Endothelial cell of hepatic sinusoid (primary cell): Measurements from ENCODE around the gene STK25.

Source experiments
- in situ Hi-C: cut with HindIII; loops from 2 replicates; pipeline ENCODE4 v1.10.0; 2017; ENCODE audit warnings: low sequenced_read_pairs

Gene STK25

GRCh38 chr2:241496904-241497877 lies 11.2 kb downstream of the STK25 start:
- in situ Hi-C loops = loop anchor here (25.0 kb wide), 1 partner anchor 660 kb away; no protein-coding TSS in a partner anchor

GRCh38 chr2:241496003-241496707 lies 12.2 kb downstream of the STK25 start:
- in situ Hi-C loops = loop anchor here (25.0 kb wide), 1 partner anchor 659 kb away; no protein-coding TSS in a partner anchor

- in situ Hi-C loops = loop anchor here (25.0 kb wide), 1 partner anchor 658 kb away; no protein-coding TSS in a partner anchor
These were observed 13.0 kb downstream of the STK25 start for GRCh38 chr2:241495172-241496002.

- in situ Hi-C loops = loop anchor here (25.0 kb wide), 1 partner anchor 657 kb away; no protein-coding TSS in a partner anchor
These were observed 14.0 kb downstream of the STK25 start for GRCh38 chr2:241494311-241494908.

- in situ Hi-C loops = loop anchor here (25.0 kb wide), 1 partner anchor 656 kb away; no protein-coding TSS in a partner anchor
These were observed 15.3 kb downstream of the STK25 start for GRCh38 chr2:241493092-241493491.

- in situ Hi-C loops = loop anchor here (25.0 kb wide), 1 partner anchor 655 kb away; no protein-coding TSS in a partner anchor
These were observed 16.2 kb downstream of the STK25 start for GRCh38 chr2:241492174-241492565.

- in situ Hi-C loops = loop anchor here (25.0 kb wide), 1 partner anchor 654 kb away; no protein-coding TSS in a partner anchor
These were observed 16.7 kb downstream of the STK25 start for GRCh38 chr2:241491549-241492173.

- in situ Hi-C loops = loop anchor here (25.0 kb wide), 1 partner anchor 654 kb away; no protein-coding TSS in a partner anchor
These were observed 17.4 kb downstream of the STK25 start for GRCh38 chr2:241490825-241491506.

GRCh38 chr2:241489733-241490680 lies 18.4 kb downstream of the STK25 start:
- in situ Hi-C loops = loop anchor here (25.0 kb wide), 1 partner anchor 653 kb away; no protein-coding TSS in a partner anchor

GRCh38 chr2:241489088-241489487 lies 19.3 kb downstream of the STK25 start:
- in situ Hi-C loops = loop anchor here (25.0 kb wide), 1 partner anchor 652 kb away; no protein-coding TSS in a partner anchor

GRCh38 chr2:241485172-241485911 lies 23.0 kb downstream of the STK25 start:
- in situ Hi-C loops = loop anchor here (25.0 kb wide), 1 partner anchor 648 kb away; no protein-coding TSS in a partner anchor

GRCh38 chr2:241483305-241483704 lies 25.1 kb downstream of the STK25 start:
- in situ Hi-C loops = loop anchor here (5.0 to 25.0 kb wide), 2 partner anchors 51 to 646 kb away; no protein-coding TSS in a partner anchor

- in situ Hi-C loops = loop anchor here (5.0 to 25.0 kb wide), 2 partner anchors 50 to 645 kb away; no protein-coding TSS in a partner anchor
These were observed 26.0 kb downstream of the STK25 start for GRCh38 chr2:241482126-241482955.

GRCh38 chr2:241481687-241482086 lies 26.7 kb downstream of the STK25 start:
- in situ Hi-C loops = loop anchor here (5.0 to 25.0 kb wide), 2 partner anchors 49 to 644 kb away; no protein-coding TSS in a partner anchor

- in situ Hi-C loops = loop anchor here (25.0 kb wide), 1 partner anchor 642 kb away; no protein-coding TSS in a partner anchor
These were observed 29.1 kb downstream of the STK25 start for GRCh38 chr2:241479026-241479898.
